NB4 (cell line): ENCODE results near the gene OTX2.

ENCODE experiments used
- DNase-seq: peaks from one replicate; pipeline ENCODE4 v3.0.0; 2010; ENCODE audit warnings: low read depth
- H3K4me3 ChIP-seq: one replicate; pipeline ENCODE4 v1.5.1; 2011; ENCODE audit warnings: mild to moderate bottlenecking, low read depth, low read length, moderate library complexity
- CTCF ChIP-seq: IDR thresholded peaks from one replicate; pipeline ENCODE4 v1.5.1; 2012; ENCODE audit warnings: low read depth, low read length
- MAX ChIP-seq: IDR thresholded peaks from 2 replicates; pipeline ENCODE4 v1.6.1; 2011; ENCODE audit warnings: low read depth, low read length
- MYC ChIP-seq: IDR thresholded peaks from 2 replicates; pipeline ENCODE4 v1.6.1; 2011; ENCODE audit warnings: low read depth, low read length
- POLR2A ChIP-seq: IDR thresholded peaks from 2 replicates; pipeline ENCODE4 v1.6.1; 2011; ENCODE audit warnings: mild to moderate bottlenecking; ENCODE audit not compliant: insufficient read length; ENCODE audit errors: extremely low read depth

The OTX2 gene

GRCh38 chr14:56798447-56799342 lies 11.6 kb downstream of the OTX2 start:
- DNase-seq, result no peak
- H3K4me3 ChIP-seq, result no peak overlapping the region
- TF ChIP-seq MYC (no peak), POLR2A (no peak), CTCF (no peak), MAX (no peak)

GRCh38 chr14:56797569-56798446 lies 12.5 kb downstream of the OTX2 start:
- H3K4me3 ChIP-seq, result no peak overlapping the region
- no peak for DNase-seq
- TF ChIP-seq MAX, result no peak
- no peak for TF ChIP-seq CTCF
- no peak for TF ChIP-seq MYC
- no peak for TF ChIP-seq POLR2A

- no peak for TF ChIP-seq MYC
- TF ChIP-seq CTCF, result no peak
- no peak for TF ChIP-seq POLR2A
- H3K4me3 ChIP-seq, result no peak overlapping the region
- no peak for DNase-seq
Observed at GRCh38 chr14:56797003-56797568, 13.2 kb downstream of the OTX2 start.

GRCh38 chr14:56796259-56796658 lies 14.0 kb downstream of the OTX2 start:
- DNase-seq, result no peak
- no peak overlapping the region for H3K4me3 ChIP-seq
- TF ChIP-seq MAX, result no peak
- no peak for TF ChIP-seq POLR2A
- TF ChIP-seq MYC, result no peak
- no peak for TF ChIP-seq CTCF

- TF ChIP-seq CTCF (no peak), MYC (no peak), POLR2A (no peak), MAX (no peak)
Observed at GRCh38 chr14:56795284-56795622, 15.0 kb downstream of the OTX2 start.

More at GRCh38 chr14:56795284-56795622, 15.0 kb downstream of the OTX2 start:
- H3K4me3 ChIP-seq, result no peak overlapping the region
- no peak for DNase-seq
